Measurements from ENCODE around the gene DISC1. TPM values are rescaled to one million over a fixed set of nuclear protein-coding genes. Genes with fewer than 3 reads are reported as not detected.

The DISC1 gene
- polyA plus RNA-seq, 1 of the 3 experiments (the other 2 are of a cell fraction), result 1.7 TPM

DNA sequence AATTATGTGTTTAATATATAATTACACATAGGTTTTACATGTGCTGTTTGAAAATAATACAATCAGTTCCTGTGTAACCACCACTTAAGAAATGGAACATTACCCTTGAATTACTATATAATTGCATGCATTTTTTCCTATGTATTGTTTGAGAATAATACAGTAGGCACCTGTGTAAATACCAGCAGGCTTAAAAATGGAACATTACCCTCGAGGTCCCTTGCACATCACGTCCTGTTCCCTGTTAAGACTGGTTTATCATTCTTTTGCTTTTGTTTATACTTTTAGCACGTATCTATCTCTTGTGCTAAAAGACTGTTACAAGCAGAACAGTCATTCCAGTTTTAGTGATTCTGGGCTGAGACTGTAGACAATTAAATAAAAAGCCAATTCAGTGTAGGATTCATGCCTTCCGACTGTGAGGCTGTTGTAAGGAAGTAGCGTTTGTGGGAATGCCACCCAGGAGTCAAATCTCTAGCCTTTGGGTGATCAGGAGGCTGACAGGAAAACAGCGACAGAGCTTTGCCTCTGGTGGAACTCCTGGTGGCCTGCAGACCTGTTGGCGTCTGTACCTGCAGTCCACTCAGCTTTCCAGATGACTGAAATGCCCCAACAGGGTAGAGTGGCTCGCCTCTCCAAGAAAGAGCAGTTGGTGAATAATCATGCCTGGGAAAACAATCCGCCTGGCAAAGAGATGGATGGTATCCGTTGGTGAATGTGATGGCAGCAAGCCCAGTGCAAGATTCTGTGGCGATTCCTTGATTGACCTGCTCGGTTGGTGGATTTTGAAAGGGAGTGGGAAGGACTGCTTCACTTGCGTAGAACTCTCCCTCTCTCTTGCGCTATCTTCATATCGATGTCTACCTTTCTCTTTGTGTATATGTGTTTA lies 58.0 kb downstream of the DISC1 start:
- H3K9me3 ChIP-seq, result no peaks in the 10 kb centered on the region
- TF ChIP-seq JUND (IDR thresholded peaks at IDR 0.05), result no peak
- TF ChIP-seq NRF1 (IDR thresholded peaks at IDR 0.05; ENCODE audit: low read depth, low read length), result no peak
- no peak for TF ChIP-seq ELF1 (IDR thresholded peaks at IDR 0.05)
- no peak for TF ChIP-seq TCF12 (IDR thresholded peaks at IDR 0.05)
- no peak for TF ChIP-seq SIN3A (IDR thresholded peaks at IDR 0.05; ENCODE audit: borderline replicate concordance, low read depth, low read length)
- no peak for TF ChIP-seq FOSL2 (IDR thresholded peaks at IDR 0.05; ENCODE audit: borderline replicate concordance, low read depth)
- no peak for TF ChIP-seq POLR2AphosphoS5 (IDR thresholded peaks at IDR 0.05; ENCODE audit: low read depth, low read length)
- TF ChIP-seq, protein P1, sequence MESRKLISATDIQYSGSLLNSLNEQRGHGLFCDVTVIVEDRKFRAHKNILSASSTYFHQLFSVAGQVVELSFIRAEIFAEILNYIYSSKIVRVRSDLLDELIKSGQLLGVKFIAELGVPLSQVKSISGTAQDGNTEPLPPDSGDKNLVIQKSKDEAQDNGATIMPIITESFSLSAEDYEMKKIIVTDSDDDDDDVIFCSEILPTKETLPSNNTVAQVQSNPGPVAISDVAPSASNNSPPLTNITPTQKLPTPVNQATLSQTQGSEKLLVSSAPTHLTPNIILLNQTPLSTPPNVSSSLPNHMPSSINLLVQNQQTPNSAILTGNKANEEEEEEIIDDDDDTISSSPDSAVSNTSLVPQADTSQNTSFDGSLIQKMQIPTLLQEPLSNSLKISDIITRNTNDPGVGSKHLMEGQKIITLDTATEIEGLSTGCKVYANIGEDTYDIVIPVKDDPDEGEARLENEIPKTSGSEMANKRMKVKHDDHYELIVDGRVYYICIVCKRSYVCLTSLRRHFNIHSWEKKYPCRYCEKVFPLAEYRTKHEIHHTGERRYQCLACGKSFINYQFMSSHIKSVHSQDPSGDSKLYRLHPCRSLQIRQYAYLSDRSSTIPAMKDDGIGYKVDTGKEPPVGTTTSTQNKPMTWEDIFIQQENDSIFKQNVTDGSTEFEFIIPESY (IDR thresholded peaks at IDR 0.05; ENCODE audit: borderline replicate concordance, low read depth), result no peak
- TF ChIP-seq GABPA (IDR thresholded peaks at IDR 0.05; ENCODE audit: low read depth), result no peak
- TF ChIP-seq, protein P2, sequence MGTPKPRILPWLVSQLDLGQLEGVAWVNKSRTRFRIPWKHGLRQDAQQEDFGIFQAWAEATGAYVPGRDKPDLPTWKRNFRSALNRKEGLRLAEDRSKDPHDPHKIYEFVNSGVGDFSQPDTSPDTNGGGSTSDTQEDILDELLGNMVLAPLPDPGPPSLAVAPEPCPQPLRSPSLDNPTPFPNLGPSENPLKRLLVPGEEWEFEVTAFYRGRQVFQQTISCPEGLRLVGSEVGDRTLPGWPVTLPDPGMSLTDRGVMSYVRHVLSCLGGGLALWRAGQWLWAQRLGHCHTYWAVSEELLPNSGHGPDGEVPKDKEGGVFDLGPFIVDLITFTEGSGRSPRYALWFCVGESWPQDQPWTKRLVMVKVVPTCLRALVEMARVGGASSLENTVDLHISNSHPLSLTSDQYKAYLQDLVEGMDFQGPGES (IDR thresholded peaks at IDR 0.05; ENCODE audit: low read depth, low read length), result no peak
- TF ChIP-seq, protein P3, sequence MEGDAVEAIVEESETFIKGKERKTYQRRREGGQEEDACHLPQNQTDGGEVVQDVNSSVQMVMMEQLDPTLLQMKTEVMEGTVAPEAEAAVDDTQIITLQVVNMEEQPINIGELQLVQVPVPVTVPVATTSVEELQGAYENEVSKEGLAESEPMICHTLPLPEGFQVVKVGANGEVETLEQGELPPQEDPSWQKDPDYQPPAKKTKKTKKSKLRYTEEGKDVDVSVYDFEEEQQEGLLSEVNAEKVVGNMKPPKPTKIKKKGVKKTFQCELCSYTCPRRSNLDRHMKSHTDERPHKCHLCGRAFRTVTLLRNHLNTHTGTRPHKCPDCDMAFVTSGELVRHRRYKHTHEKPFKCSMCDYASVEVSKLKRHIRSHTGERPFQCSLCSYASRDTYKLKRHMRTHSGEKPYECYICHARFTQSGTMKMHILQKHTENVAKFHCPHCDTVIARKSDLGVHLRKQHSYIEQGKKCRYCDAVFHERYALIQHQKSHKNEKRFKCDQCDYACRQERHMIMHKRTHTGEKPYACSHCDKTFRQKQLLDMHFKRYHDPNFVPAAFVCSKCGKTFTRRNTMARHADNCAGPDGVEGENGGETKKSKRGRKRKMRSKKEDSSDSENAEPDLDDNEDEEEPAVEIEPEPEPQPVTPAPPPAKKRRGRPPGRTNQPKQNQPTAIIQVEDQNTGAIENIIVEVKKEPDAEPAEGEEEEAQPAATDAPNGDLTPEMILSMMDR (IDR thresholded peaks at IDR 0.05), result no peak
- no peak for TF ChIP-seq RXRA (IDR thresholded peaks at IDR 0.05; ENCODE audit: borderline replicate concordance, low read depth)
- TF ChIP-seq FOXJ3 (CRISPR knock-in tag; IDR thresholded peaks at IDR 0.05), result no peak
- TF ChIP-seq RCOR1 (IDR thresholded peaks at IDR 0.05; ENCODE audit: low read length), result no peak
- TF ChIP-seq FOXM1 (IDR thresholded peaks at IDR 0.05; ENCODE audit: low read depth), result no peak
- TF ChIP-seq TAF1 (IDR thresholded peaks at IDR 0.05; ENCODE audit: borderline replicate concordance, low read depth, low read length), result no peak
- no peak for TF ChIP-seq MEF2A (IDR thresholded peaks at IDR 0.05; ENCODE audit: borderline replicate concordance, low read depth)
- TF ChIP-seq, protein P4, sequence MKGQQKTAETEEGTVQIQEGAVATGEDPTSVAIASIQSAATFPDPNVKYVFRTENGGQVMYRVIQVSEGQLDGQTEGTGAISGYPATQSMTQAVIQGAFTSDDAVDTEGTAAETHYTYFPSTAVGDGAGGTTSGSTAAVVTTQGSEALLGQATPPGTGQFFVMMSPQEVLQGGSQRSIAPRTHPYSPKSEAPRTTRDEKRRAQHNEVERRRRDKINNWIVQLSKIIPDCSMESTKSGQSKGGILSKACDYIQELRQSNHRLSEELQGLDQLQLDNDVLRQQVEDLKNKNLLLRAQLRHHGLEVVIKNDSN (IDR thresholded peaks at IDR 0.05; ENCODE audit: borderline replicate concordance, low read depth), result no peak
- ChIA-PET CTCF (no interaction called here), POLR2A (interaction anchor here (0.7 kb wide), 1 partner anchor 307 kb away, joined by 3 read pairs; no protein-coding TSS in a partner anchor)
- H3K4me2 ChIP-seq, result no peak overlapping the region
- no peaks in the 10 kb centered on the region for H4K20me1 ChIP-seq (ENCODE audit: insufficient read depth)
- H2AFZ ChIP-seq (ENCODE audit: low read depth), result no peak overlapping the region
- no peaks in the 10 kb centered on the region for H3K27me3 ChIP-seq (ENCODE audit: insufficient read depth)
- 73% methylated on average over 14 of the region's 15 CpGs for WGBS (ENCODE audit: low lambda C conversion rate)
- no peaks in the 10 kb centered on the region for H3F3A ChIP-seq (replicated peaks; ENCODE audit: insufficient read depth)
- no peaks in the 10 kb centered on the region for H3K79me2 ChIP-seq (ENCODE audit: insufficient read depth)
- H3K36me3 ChIP-seq (replicated peaks in 1 of 2; ENCODE audit: control insufficient read depth in 1 of 2, insufficient read depth in 2 of 2, low read length in 1 of 2), result no peaks in the 10 kb centered on the region
- no peak for DNase-seq
- no peaks in the 10 kb centered on the region for H3K9me2 ChIP-seq
- H3K4me1 ChIP-seq (ENCODE audit: control insufficient read depth in 1 of 2, insufficient read depth in 2 of 2, low read depth in 1 of 2, low read length in 1 of 2), result peaks cover 0 to 5% of the 10 kb centered on the region in 2 experiments; a peak in 2 of 4 replicates
- no peak overlapping the region for H3K9ac ChIP-seq
- H3K27ac ChIP-seq (ENCODE audit: low read depth in 2 of 2, low read length in 1 of 2), result no peak overlapping the region
- H3K4me3 ChIP-seq (ENCODE audit: low read depth in 2 of 2, low read length in 1 of 2), result no peak overlapping the region

All from SK-N-SH (cell line).